ENCODE measurements around the gene FHIT. TPM values are rescaled to one million over a fixed set of nuclear protein-coding genes. Genes with fewer than 3 reads are reported as not detected.

FHIT gene
- total RNA-seq, 1 donor from 2014 or later = 5.7 TPM

- H3K27me3 Mint-ChIP-seq (ENCODE audit: insufficient read depth, low read depth) = peaks cover 7% of the 10 kb centered on the region
Observed at GRCh38 chr3:60147249-60147950, 1103.9 kb downstream of the FHIT start.

GRCh38 chr3:60146121-60146520 lies 1105.1 kb downstream of the FHIT start:
- Mint-ChIP-seq H3K36me3 (no peaks in the 10 kb centered on the region), H3K4me1 (peaks cover 31% of the 10 kb centered on the region), H3K9me3 (no peaks in the 10 kb centered on the region), H3K27me3 (ENCODE audit: insufficient read depth, low read depth) (peaks cover 7% of the 10 kb centered on the region), H3K27ac (no peak overlapping the region), H3K4me3 (no peak overlapping the region)
- H3K4me1 ChIP-seq = peaks cover 38% of the 10 kb centered on the region
- peak overlapping the region; percentile 31 for H3K27ac ChIP-seq
- peak overlapping the region; percentile 64 for H3K4me2 ChIP-seq
- no peaks in the 10 kb centered on the region for H4K20me1 ChIP-seq (ENCODE audit: low read depth)
- TF ChIP-seq EZH2 (IDR thresholded peaks at IDR 0.05) (no peak), CTCF (IDR thresholded peaks at IDR 0.05) (no peak), EZH2phosphoT487 (IDR thresholded peaks at IDR 0.05) (no peak)
- H3K79me2 ChIP-seq (ENCODE audit: low read depth) = no peaks in the 10 kb centered on the region
- H3K36me3 ChIP-seq = no peaks in the 10 kb centered on the region
- H2AFZ ChIP-seq (replicated peaks) = peak overlapping the region; percentile 13
- H3K9ac ChIP-seq = no peak overlapping the region
- H3K4me3 ChIP-seq = no peak overlapping the region
- H3F3A ChIP-seq (ENCODE audit: low read depth) = peaks cover 24% of the 10 kb centered on the region
- no peaks in the 10 kb centered on the region for H3K27me3 ChIP-seq
- peak; percentile 48 for DNase-seq (ENCODE audit: low spot score)
- H3K9me3 ChIP-seq (ENCODE audit: low read depth) = no peaks in the 10 kb centered on the region

More at GRCh38 chr3:60147249-60147950, 1103.9 kb downstream of the FHIT start:
- Mint-ChIP-seq H3K4me1 (peaks cover 31% of the 10 kb centered on the region), H3K36me3 (no peaks in the 10 kb centered on the region), H3K9me3 (no peaks in the 10 kb centered on the region), H3K27ac (peak overlapping the region; percentile 37), H3K4me3 (no peak overlapping the region)
- peak; percentile 20 for DNase-seq (ENCODE audit: low spot score)
- Histone ChIP-seq H3K4me2 (peak overlapping the region; percentile 64), H3K4me1 (peaks cover 47% of the 10 kb centered on the region), H3K27me3 (no peaks in the 10 kb centered on the region), H4K20me1 (ENCODE audit: low read depth) (no peaks in the 10 kb centered on the region), H3K4me3 (no peak overlapping the region), H2AFZ (replicated peaks) (no peak overlapping the region), H3K9ac (no peak overlapping the region), H3K27ac (peak overlapping the region; percentile 31), H3K9me3 (ENCODE audit: low read depth) (no peaks in the 10 kb centered on the region), H3F3A (ENCODE audit: low read depth) (peaks cover 24% of the 10 kb centered on the region), H3K79me2 (ENCODE audit: low read depth) (no peaks in the 10 kb centered on the region), H3K36me3 (no peaks in the 10 kb centered on the region)
- TF ChIP-seq EZH2 (IDR thresholded peaks at IDR 0.05) (no peak), CTCF (IDR thresholded peaks at IDR 0.05) (no peak), EZH2phosphoT487 (IDR thresholded peaks at IDR 0.05) (no peak)

GRCh38 chr3:60144071-60144470 lies 1107.2 kb downstream of the FHIT start:
- peaks cover 24% of the 10 kb centered on the region for H3F3A ChIP-seq (ENCODE audit: low read depth)
- no peaks in the 10 kb centered on the region for H3K9me3 ChIP-seq (ENCODE audit: low read depth)
- H3K4me3 ChIP-seq = no peak overlapping the region
- H4K20me1 ChIP-seq (ENCODE audit: low read depth) = no peaks in the 10 kb centered on the region
- Mint-ChIP-seq H3K4me1 (peaks cover 31% of the 10 kb centered on the region), H3K27ac (no peak overlapping the region), H3K9me3 (no peaks in the 10 kb centered on the region), H3K36me3 (no peaks in the 10 kb centered on the region), H3K4me3 (no peak overlapping the region), H3K27me3 (ENCODE audit: insufficient read depth, low read depth) (peaks cover 7% of the 10 kb centered on the region)
- no peaks in the 10 kb centered on the region for H3K79me2 ChIP-seq (ENCODE audit: low read depth)
- H3K36me3 ChIP-seq = no peaks in the 10 kb centered on the region
- H3K27me3 ChIP-seq = no peaks in the 10 kb centered on the region
- no peak for DNase-seq (ENCODE audit: low spot score)
- H3K9ac ChIP-seq = no peak overlapping the region
- no peak overlapping the region for H2AFZ ChIP-seq (replicated peaks)
- TF ChIP-seq CTCF (IDR thresholded peaks at IDR 0.05) = no peak
- H3K27ac ChIP-seq = no peak overlapping the region
- no peak overlapping the region for H3K4me2 ChIP-seq
- H3K4me1 ChIP-seq = peaks cover 38% of the 10 kb centered on the region

Data from neural progenitor cell (in vitro differentiated cells).